H9 (cell line): ENCODE results near the gene GGCT. TPM values are rescaled to one million over a fixed set of nuclear protein-coding genes. Genes with fewer than 3 reads are reported as not detected.

Experiments used
- DNase-seq: peaks from one replicate; pipeline ENCODE4 v3.0.0-alpha.2; 2017
- H2AFZ ChIP-seq: one replicate; pipeline ENCODE4 v1.6.1; 2013; ENCODE audit warnings: mild to moderate bottlenecking, low read length, control low read depth, moderate library complexity
- H2AK5ac ChIP-seq: 2 replicates; pipeline ENCODE4 v1.6.1; 2013; ENCODE audit warnings: low read length, control low read depth, mixed read lengths; ENCODE audit not compliant: insufficient read length
- H2BK120ac ChIP-seq: one replicate; pipeline ENCODE4 v1.6.1; 2013; ENCODE audit warnings: low read depth, mild to moderate bottlenecking, low read length, control low read depth, inconsistent platforms; ENCODE audit not compliant: poor library complexity, severe bottlenecking
- H2BK12ac ChIP-seq: 2 replicates; pipeline ENCODE4 v1.6.1; 2013; ENCODE audit warnings: low read length, control low read depth, mixed read lengths, low read depth; ENCODE audit not compliant: insufficient read length
- H2BK15ac ChIP-seq: 2 replicates; pipeline ENCODE4 v1.6.1; 2013; ENCODE audit warnings: low read depth, low read length, control low read depth
- H2BK20ac ChIP-seq: one replicate; pipeline ENCODE4 v1.6.1; 2013; ENCODE audit warnings: low read depth, mild to moderate bottlenecking, low read length, control low read depth, inconsistent platforms; ENCODE audit not compliant: poor library complexity, severe bottlenecking
- H2BK5ac ChIP-seq: 2 replicates; pipeline ENCODE4 v1.6.1; 2013; ENCODE audit warnings: low read length, control low read depth, mixed read lengths; ENCODE audit not compliant: insufficient read length
- H3K14ac ChIP-seq: 2 replicates; pipeline ENCODE4 v1.6.1; 2013; ENCODE audit warnings: low read length, control low read depth; ENCODE audit not compliant: insufficient read depth
- H3K18ac ChIP-seq: 2 replicates; pipeline ENCODE4 v1.6.1; 2013; ENCODE audit warnings: low read depth, mild to moderate bottlenecking, mixed read lengths, low read length, control low read depth; ENCODE audit not compliant: insufficient read length
- H3K23ac ChIP-seq: 2 replicates; pipeline ENCODE4 v1.6.1; 2013; ENCODE audit warnings: low read length, control low read depth, mixed read lengths, low read depth; ENCODE audit not compliant: insufficient read length
- H3K23me2 ChIP-seq: 2 replicates; pipeline ENCODE4 v1.6.1; 2013; ENCODE audit warnings: low read depth, mild to moderate bottlenecking, mixed read lengths, low read length, control low read depth; ENCODE audit not compliant: insufficient read length, poor library complexity, severe bottlenecking
- H3K27ac ChIP-seq: 2 replicates; pipeline ENCODE4 v1.5.1; 2013; ENCODE audit warnings: low read length, control low read depth, mixed read lengths, low read depth; ENCODE audit not compliant: insufficient read length
- H3K27me3 ChIP-seq: 2 replicates; pipeline ENCODE4 v1.6.1; 2013; ENCODE audit warnings: low read length, control low read depth, inconsistent platforms; ENCODE audit not compliant: insufficient read depth
- H3K4ac ChIP-seq: 2 replicates; pipeline ENCODE4 v1.6.1; 2013; ENCODE audit warnings: low read depth, mild to moderate bottlenecking, control low read depth, inconsistent platforms, low read length, moderate library complexity
- H3K4me1 ChIP-seq: 2 replicates; pipeline ENCODE4 v1.6.1; 2013; ENCODE audit warnings: low read length, control low read depth, inconsistent platforms; ENCODE audit not compliant: insufficient read depth
- H3K4me2 ChIP-seq: 2 replicates; pipeline ENCODE4 v1.6.1; 2013; ENCODE audit warnings: low read length, control low read depth, mixed read lengths; ENCODE audit not compliant: insufficient read length, insufficient read depth
- H3K56ac ChIP-seq: 2 replicates; pipeline ENCODE4 v1.6.1; 2013; ENCODE audit warnings: low read depth, mild to moderate bottlenecking, mixed read lengths, low read length, control low read depth; ENCODE audit not compliant: insufficient read length
- H3K79me1 ChIP-seq: 2 replicates; pipeline ENCODE4 v1.6.1; 2013; ENCODE audit warnings: low read depth, mild to moderate bottlenecking, moderate library complexity, low read length, control low read depth, inconsistent platforms; ENCODE audit not compliant: insufficient read depth, poor library complexity, severe bottlenecking
- H3K79me2 ChIP-seq: 2 replicates; pipeline ENCODE4 v1.6.1; 2013; ENCODE audit warnings: low read length, control low read depth, inconsistent platforms; ENCODE audit not compliant: insufficient read depth
- H3K9ac ChIP-seq: 2 replicates; pipeline ENCODE4 v1.6.1; 2013; ENCODE audit warnings: low read length, control low read depth, mixed read lengths; ENCODE audit not compliant: insufficient read length; ENCODE audit errors: extremely low read depth
- H3K9me3 ChIP-seq: one replicate; pipeline ENCODE4 v1.6.1; 2013; ENCODE audit warnings: low read depth, low read length, inconsistent platforms; ENCODE audit not compliant: control insufficient read depth
- H3T11ph ChIP-seq: one replicate; pipeline ENCODE4 v1.6.1; 2013; ENCODE audit warnings: mild to moderate bottlenecking, low read length, control low read depth, inconsistent platforms
- H4K20me1 ChIP-seq: one replicate; pipeline ENCODE4 v1.6.1; 2013; ENCODE audit not compliant: control insufficient read depth, insufficient read length, insufficient read depth
- H4K5ac ChIP-seq: 2 replicates; pipeline ENCODE4 v1.6.1; 2013; ENCODE audit warnings: low read depth, mild to moderate bottlenecking, mixed read lengths, low read length, control low read depth; ENCODE audit not compliant: insufficient read length
- H4K8ac ChIP-seq: replicated peaks from 2 replicates; pipeline ENCODE4 v1.6.1; 2013; ENCODE audit warnings: low read length, control low read depth, mixed read lengths, low read depth; ENCODE audit not compliant: insufficient read length
- H4K91ac ChIP-seq: 2 replicates; pipeline ENCODE4 v1.6.1; 2013; ENCODE audit warnings: low read depth, mild to moderate bottlenecking, moderate library complexity, mixed read lengths, low read length, control low read depth; ENCODE audit not compliant: insufficient read length
- H3K27ac Mint-ChIP-seq, 3 experiments: 2 replicates in 2 of 3; 3 replicates in 1 of 3; pipeline ENCODE4 v1.8.0; 2020 to 2021; ENCODE audit warnings: mixed read lengths in 3 of 3, mild to moderate bottlenecking in 1 of 3, moderate library complexity in 1 of 3
- H3K27me3 Mint-ChIP-seq: 2 replicates; pipeline ENCODE4 v1.8.0; 2021; ENCODE audit warnings: low read depth, mild to moderate bottlenecking, moderate library complexity, mixed read lengths
- H3K36me3 Mint-ChIP-seq, 3 experiments: 2 replicates in 2 of 3; 3 replicates in 1 of 3; pipeline ENCODE4 v1.8.0; 2020 to 2021; ENCODE audit warnings: low read depth in 3 of 3, mixed read lengths in 3 of 3; ENCODE audit not compliant: insufficient read depth in 1 of 3
- H3K4me1 Mint-ChIP-seq, 2 experiments: 2 replicates each; pipeline ENCODE4 v1.8.0; 2020; ENCODE audit warnings: mixed read lengths in 2 of 2
- H3K4me3 Mint-ChIP-seq, 2 experiments: 2 replicates in 1 of 2; 3 replicates in 1 of 2; pipeline ENCODE4 v1.8.0; 2020 to 2021; ENCODE audit warnings: mild to moderate bottlenecking in 2 of 2, mixed read lengths in 2 of 2, moderate library complexity in 1 of 2
- H3K9me3 Mint-ChIP-seq, 2 experiments: 2 replicates in 1 of 2; 3 replicates in 1 of 2; pipeline ENCODE4 v1.8.0; 2020; ENCODE audit warnings: mild to moderate bottlenecking in 2 of 2, mixed read lengths in 2 of 2, moderate library complexity in 1 of 2
- WGBS: extraction: QIAGEN DNeasy Blood & Tissue Kit; methylation state at CpG from one replicate; pipeline ENCODE4 v1.1.7; 2013; ENCODE audit warnings: missing lambda C conversion rate, low lambda C conversion rate, mixed read lengths; ENCODE audit not compliant: insufficient read length; ENCODE audit errors: extremely low coverage; 5-methylcytosine and 5-hydroxymethylcytosine counted together
- total RNA-seq: library from RNA; stranded (reverse); gene quantifications from 2 replicates; pipeline ENCODE4 v1.2.1, GENCODE V29; 2021
- TF ChIP-seq, protein P1 (sequence below): fragments of 200-600 bp; sonication (generic); conservative IDR thresholded peaks from 3 replicates; pipeline ENCODE4 v1.8.0; 2021; ENCODE audit warnings: antibody characterized with exemption, mild to moderate bottlenecking

The GGCT gene
- total RNA-seq, 1 experiment from 2014 or later, result 84.9 TPM

DNA sequence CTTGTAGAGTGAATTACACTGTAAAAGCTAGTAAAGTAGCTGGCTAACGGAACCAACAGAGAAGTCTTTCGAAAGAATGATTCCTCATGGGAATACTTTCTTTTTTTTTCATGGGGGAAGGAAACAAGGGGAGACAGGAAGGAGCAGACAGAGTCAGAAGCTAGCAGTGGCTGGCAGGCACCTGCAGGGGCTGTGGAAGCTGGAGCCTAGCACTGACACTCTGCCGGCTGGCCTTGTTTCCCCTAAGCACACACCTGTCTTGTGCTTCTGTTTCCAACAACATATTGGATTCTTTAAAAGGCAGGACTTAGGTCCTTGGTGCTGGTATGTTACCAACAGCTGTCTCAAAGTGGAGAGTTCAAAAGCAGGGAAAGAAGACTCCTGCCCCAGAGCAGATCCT is 50.7 kb downstream of the GGCT start:
- Mint-ChIP-seq H3K27ac (peak overlapping the region in 2 of 3 experiments; percentile 35 to 84; a peak in 4 of 7 replicates), H3K4me3 (no peak overlapping the region), H3K36me3 (peaks cover 3 to 9% (median 4%) of the 10 kb centered on the region in 3 experiments; a peak in 5 of 7 replicates), H3K4me1 (peaks cover 20 to 33% of the 10 kb centered on the region in 2 experiments), H3K27me3 (no peaks in the 10 kb centered on the region), H3K9me3 (no peaks in the 10 kb centered on the region; a peak in 1 of 5 replicates)
- H3K14ac ChIP-seq, result no peak overlapping the region
- no peak overlapping the region for H2BK15ac ChIP-seq
- H4K8ac ChIP-seq, result no peak overlapping the region
- H2BK20ac ChIP-seq, result no peak overlapping the region
- no peak overlapping the region for H3K4me2 ChIP-seq
- no peak for DNase-seq
- no peaks in the 10 kb centered on the region for H3K9me3 ChIP-seq
- H3K56ac ChIP-seq, result no peak overlapping the region
- no peaks in the 10 kb centered on the region for H3K79me1 ChIP-seq
- H2BK12ac ChIP-seq, result no peak overlapping the region
- H3K4me1 ChIP-seq, result no peaks in the 10 kb centered on the region
- TF ChIP-seq, protein P1, sequence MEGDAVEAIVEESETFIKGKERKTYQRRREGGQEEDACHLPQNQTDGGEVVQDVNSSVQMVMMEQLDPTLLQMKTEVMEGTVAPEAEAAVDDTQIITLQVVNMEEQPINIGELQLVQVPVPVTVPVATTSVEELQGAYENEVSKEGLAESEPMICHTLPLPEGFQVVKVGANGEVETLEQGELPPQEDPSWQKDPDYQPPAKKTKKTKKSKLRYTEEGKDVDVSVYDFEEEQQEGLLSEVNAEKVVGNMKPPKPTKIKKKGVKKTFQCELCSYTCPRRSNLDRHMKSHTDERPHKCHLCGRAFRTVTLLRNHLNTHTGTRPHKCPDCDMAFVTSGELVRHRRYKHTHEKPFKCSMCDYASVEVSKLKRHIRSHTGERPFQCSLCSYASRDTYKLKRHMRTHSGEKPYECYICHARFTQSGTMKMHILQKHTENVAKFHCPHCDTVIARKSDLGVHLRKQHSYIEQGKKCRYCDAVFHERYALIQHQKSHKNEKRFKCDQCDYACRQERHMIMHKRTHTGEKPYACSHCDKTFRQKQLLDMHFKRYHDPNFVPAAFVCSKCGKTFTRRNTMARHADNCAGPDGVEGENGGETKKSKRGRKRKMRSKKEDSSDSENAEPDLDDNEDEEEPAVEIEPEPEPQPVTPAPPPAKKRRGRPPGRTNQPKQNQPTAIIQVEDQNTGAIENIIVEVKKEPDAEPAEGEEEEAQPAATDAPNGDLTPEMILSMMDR, result no peak
- no peak overlapping the region for H3K27ac ChIP-seq
- H4K91ac ChIP-seq, result no peak overlapping the region
- H3K4ac ChIP-seq, result no peak overlapping the region
- H3K9ac ChIP-seq, result no peak overlapping the region
- no peaks in the 10 kb centered on the region for H3K23me2 ChIP-seq
- H2AK5ac ChIP-seq, result no peak overlapping the region
- H3K79me2 ChIP-seq, result no peaks in the 10 kb centered on the region
- no peaks in the 10 kb centered on the region for H4K20me1 ChIP-seq
- no CpG with 5 or more reads among the region's 3 CpGs for WGBS
- no peak overlapping the region for H4K5ac ChIP-seq
- H3T11ph ChIP-seq, result no peak overlapping the region
- H2BK5ac ChIP-seq, result no peak overlapping the region
- H3K27me3 ChIP-seq, result no peaks in the 10 kb centered on the region
- no peak overlapping the region for H3K23ac ChIP-seq
- no peak overlapping the region for H2AFZ ChIP-seq
- no peak overlapping the region for H3K18ac ChIP-seq
- no peak overlapping the region for H2BK120ac ChIP-seq
